Pancreas (tissue), 10 donors: ENCODE results near the gene TFPI. TPM values are rescaled to one million over a fixed set of nuclear protein-coding genes. Genes with fewer than 3 reads are reported as not detected.
"Not testable (repeated sequence)": the region's sequence is repeated elsewhere in the genome, so short reads cannot be mapped to it uniquely, and the experiment has no call there.

ENCODE experiments used
- ATAC-seq, 4 donors: fragments of 200-7000 bp; cut with Tn5 transposase; one replicate each; pipeline versions ENCODE4 v1.8.0 to v1.9.1; 2020; ENCODE audit warnings: mild to moderate bottlenecking in 4 of 4, moderate library complexity in 4 of 4
- DNase-seq, 6 donors: peaks; one replicate each; pipeline ENCODE4 v3.0.0-alpha.2; 2020
- FAIRE-seq: peaks from 2 replicates; lab custom pipeline; 2012; peaks lifted over from hg19 to GRCh38; lab: Jason Lieb, UNC
- H3K27ac ChIP-seq, 4 donors: fragments of 200-600 bp; sonication (generic); 1 replicate in 3 of 4; 2 replicates in 1 of 4; pipeline versions ENCODE4 v1.5.0 to v1.8.0; 2020
- H3K27me3 ChIP-seq, 4 donors: fragments of 200-600 bp; one replicate each; pipeline ENCODE4 v1.8.0; 2021
- H3K36me3 ChIP-seq, 3 donors: fragments of 200-600 bp; sonication (generic) in 1 of 3; one replicate each; pipeline versions ENCODE4 v1.5.0 to v1.8.0; 2020 to 2021
- H3K4me1 ChIP-seq, 3 donors: fragments of 200-600 bp; one replicate each; pipeline ENCODE4 v1.8.0; 2021
- H3K4me3 ChIP-seq, 4 donors: fragments of 200-600 bp; sonication (generic) in 2 of 4; one replicate each; pipeline versions ENCODE4 v1.5.0 to v1.8.0; 2020 to 2021
- H3K9me3 ChIP-seq, 4 donors: fragments of 200-600 bp; one replicate each; pipeline ENCODE4 v1.8.0; 2021
- WGBS, 2 donors: extraction: QIAGEN DNeasy Blood & Tissue Kit; methylation state at CpG; one replicate each; pipeline ENCODE4 v1.1.7; 2013; 5-methylcytosine and 5-hydroxymethylcytosine counted together
- intact Hi-C, 3 donors: fragments of 100-400 bp; cut with DNase I; formaldehyde crosslinking; loops; one replicate each; pipeline versions ENCODE4 v1.11.1 to v1.14.2; 2022
- polyA plus RNA-seq, 2 donors: library from polyadenylated mRNA; stranded (reverse); fragments of 200-250 nt; gene quantifications; one replicate each; pipeline ENCODE4 v1.2.3, GENCODE V29; 2013
- total RNA-seq, 6 donors: library from RNA; stranded (reverse); fragmentation: NEBNext Ultra II Directional in 4 of 6; extraction: Animal tissue kit (Norgen Biotek cat#: 25700) in 4 of 6; gene quantifications; one replicate each; pipeline versions ENCODE4 v1.2.1 to v1.2.4, GENCODE V29; 2021 to 2023
- TF ChIP-seq, protein P1 (sequence below), 4 donors: fragments of 200-600 bp; sonication (generic) in 3 of 4; IDR thresholded peaks; one replicate each; pipeline versions ENCODE4 v1.5.0 to v1.8.0; 2021; ENCODE audit warnings: antibody characterized with exemption in 4 of 4
- donor health status: healthy with polysubstance abuse.
- donor health status: DM: no; HTN: no; CAD: no; lungs with moderate emphysema.
- donor health status: DM: no; HTN: no; CAD: no.
- donor health status: control.
- donor health status: control.
- donor health status: Bipolar disorder and iron deficiency.
- donor health status: DM: yes; HTN: yes; CAD: no.
- donor health status: DM: no; HTN: no; CAD: no.
- donor health status: DM: no; HTN: no; CAD: no.
- donor health status: DM: yes; HTN: yes; CAD: no.

TFPI gene
- total and polyA plus RNA-seq, 8 donors: 7.9 to 25.8 (median 18.3) TPM

DNA sequence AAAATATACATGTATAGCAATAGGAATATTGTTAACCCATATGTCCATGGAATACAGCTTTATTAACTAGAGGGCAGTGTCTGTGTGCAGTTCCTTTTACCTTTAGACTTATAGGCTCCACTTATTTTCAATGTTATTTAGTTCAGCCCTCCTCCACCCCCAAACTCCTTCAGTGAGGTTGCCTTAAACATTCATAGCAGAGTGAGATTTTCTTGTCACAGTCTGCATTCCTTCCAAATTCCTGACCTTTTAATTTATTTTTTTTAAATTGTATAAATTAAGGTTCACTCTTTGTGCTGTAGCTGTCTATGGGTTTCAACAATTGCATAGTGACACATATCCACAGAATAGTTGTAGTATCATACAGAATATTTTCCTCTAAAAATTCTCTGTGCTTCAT is 30.9 kb downstream of the TFPI start:
- Histone ChIP-seq H3K27me3 (no peaks in the 10 kb centered on the region), H3K36me3 (no peaks in the 10 kb centered on the region), H3K27ac (no peak overlapping the region), H3K4me1 (no peaks in the 10 kb centered on the region), H3K4me3 (no peak overlapping the region), H3K9me3 (no peaks in the 10 kb centered on the region)
- intact Hi-C loops: no loop called here
- DNase-seq (no peak), ATAC-seq (no peak), FAIRE-seq (no peak)
- TF ChIP-seq, protein P1, sequence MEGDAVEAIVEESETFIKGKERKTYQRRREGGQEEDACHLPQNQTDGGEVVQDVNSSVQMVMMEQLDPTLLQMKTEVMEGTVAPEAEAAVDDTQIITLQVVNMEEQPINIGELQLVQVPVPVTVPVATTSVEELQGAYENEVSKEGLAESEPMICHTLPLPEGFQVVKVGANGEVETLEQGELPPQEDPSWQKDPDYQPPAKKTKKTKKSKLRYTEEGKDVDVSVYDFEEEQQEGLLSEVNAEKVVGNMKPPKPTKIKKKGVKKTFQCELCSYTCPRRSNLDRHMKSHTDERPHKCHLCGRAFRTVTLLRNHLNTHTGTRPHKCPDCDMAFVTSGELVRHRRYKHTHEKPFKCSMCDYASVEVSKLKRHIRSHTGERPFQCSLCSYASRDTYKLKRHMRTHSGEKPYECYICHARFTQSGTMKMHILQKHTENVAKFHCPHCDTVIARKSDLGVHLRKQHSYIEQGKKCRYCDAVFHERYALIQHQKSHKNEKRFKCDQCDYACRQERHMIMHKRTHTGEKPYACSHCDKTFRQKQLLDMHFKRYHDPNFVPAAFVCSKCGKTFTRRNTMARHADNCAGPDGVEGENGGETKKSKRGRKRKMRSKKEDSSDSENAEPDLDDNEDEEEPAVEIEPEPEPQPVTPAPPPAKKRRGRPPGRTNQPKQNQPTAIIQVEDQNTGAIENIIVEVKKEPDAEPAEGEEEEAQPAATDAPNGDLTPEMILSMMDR (IDR thresholded peaks at IDR 0.05): no peak

DNA sequence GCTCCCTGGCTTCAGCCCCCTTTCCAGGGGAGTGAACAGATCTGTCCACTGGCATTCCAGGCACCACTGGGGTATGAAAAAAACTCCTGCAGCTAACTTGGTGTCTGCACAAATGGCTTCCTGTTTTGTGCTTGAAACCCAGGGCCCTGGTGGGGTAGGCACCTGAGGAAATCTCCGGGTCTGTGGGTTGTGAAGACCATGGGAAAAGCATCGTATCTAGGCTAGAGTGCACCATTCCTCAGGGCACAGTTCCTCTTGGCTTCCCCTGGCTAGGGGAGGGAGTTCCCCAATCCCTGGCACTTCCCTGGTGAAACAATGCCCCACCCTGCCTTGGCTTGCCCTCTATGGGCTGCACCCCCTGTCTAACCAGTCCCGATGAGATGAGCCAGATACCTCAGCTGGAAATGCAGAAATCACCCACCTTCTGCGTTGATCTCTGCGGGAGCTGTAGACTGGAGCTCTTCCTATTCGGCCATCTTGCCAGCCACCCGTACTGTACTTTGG is 34.1 kb downstream of the TFPI start:
- 89 to 97% methylated on average over 7 of the region's 7 CpGs for WGBS, 2 donors
- Histone ChIP-seq H3K36me3 (no peaks in the 10 kb centered on the region), H3K4me3 (no peak overlapping the region), H3K9me3 (no peaks in the 10 kb centered on the region), H3K4me1 (no peaks in the 10 kb centered on the region), H3K27ac (no peak overlapping the region), H3K27me3 (no peaks in the 10 kb centered on the region)
- ATAC-seq: no peak
- FAIRE-seq: no peak
- TF ChIP-seq, protein P1 (IDR thresholded peaks at IDR 0.05): no peak
- no peak for DNase-seq
- intact Hi-C loops: no loop called here

DNA sequence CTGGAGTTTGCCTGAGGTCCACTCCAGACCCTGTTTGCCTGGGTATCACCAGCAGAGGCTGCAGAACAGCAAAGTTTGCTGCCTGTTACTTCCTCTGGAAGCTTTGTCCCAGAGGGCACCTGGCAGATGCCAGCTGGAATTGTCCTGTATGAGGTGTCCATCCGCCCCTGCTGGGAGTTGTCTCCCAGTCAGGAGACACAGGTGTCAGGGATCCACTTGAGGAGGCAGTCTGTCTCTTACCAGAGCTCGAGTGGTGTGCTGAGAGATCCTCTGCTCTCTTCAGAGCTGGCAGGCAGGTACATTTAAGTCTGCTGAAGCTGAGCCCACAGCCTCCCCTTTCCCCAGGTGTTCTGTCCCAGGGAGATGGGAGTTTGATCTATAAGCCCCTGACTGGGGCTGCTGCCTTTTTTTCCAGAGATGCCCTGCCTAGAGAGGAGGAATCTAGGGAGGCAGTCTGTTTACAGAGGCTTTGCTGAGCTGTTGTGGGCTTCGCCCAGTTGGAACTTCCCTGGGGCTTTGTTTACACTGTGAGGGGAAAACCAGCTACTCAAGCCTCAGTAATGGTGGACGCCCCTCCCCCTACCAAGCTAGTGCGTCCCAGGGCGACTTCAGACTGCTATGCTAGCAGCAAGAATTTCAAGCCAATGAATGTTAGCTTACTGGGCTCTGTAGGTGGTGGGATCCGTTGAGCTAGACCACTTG is 34.7 kb downstream of the TFPI start:
- WGBS, 2 donors: 69 to 70% methylated on average over 7 of the region's 7 CpGs
- FAIRE-seq: no peak

DNA sequence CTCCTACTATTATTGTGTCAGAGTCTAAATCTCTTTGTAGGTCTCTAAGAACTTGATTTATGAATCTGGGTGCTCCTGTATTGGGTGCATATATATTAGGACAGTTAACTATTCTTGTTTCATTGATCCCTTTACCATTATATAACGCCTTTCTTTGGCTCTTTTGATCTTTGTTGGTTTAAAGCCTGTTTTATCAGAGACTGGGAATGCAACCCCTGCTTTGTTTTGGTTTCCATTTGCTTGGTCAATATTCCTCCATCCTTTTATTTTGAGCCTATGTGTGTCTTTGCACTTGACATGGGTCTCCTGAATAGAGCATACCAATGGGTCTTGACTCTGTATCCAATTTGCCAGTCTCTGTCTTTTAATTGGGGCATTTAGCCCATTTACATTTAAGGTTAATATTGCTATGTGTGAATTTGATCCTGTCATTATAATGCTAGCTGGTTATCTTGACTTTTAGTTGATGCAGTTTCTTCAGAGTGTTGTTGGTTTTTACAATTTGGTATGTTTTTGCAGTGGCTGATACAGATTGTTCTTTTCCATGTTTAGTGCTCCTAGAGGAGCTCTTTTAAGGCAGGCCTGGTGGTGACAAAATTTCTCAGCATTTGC is 36.4 kb downstream of the TFPI start:
- DNase-seq, H3K9me3 ChIP-seq, H3K4me3 ChIP-seq, FAIRE-seq, H3K27ac ChIP-seq, intact Hi-C loops, ATAC-seq, H3K36me3 ChIP-seq, H3K4me1 ChIP-seq, H3K27me3 ChIP-seq: not testable (repeated sequence)
- 63 to 81% methylated on average over 1 of the region's 1 CpG for WGBS, 2 donors

More for the DNA sequence above, 34.7 kb downstream of the TFPI start:
- TF ChIP-seq, protein P1 (IDR thresholded peaks at IDR 0.05): no peak
- Histone ChIP-seq H3K36me3 (no peaks in the 10 kb centered on the region), H3K27ac (no peak overlapping the region), H3K9me3 (no peaks in the 10 kb centered on the region), H3K27me3 (no peaks in the 10 kb centered on the region), H3K4me1 (no peaks in the 10 kb centered on the region), H3K4me3 (no peak overlapping the region)
- DNase-seq: no peak
- ATAC-seq: peak in 1 of 4 donors; percentile 26
- intact Hi-C loops: no loop called here

DNA sequence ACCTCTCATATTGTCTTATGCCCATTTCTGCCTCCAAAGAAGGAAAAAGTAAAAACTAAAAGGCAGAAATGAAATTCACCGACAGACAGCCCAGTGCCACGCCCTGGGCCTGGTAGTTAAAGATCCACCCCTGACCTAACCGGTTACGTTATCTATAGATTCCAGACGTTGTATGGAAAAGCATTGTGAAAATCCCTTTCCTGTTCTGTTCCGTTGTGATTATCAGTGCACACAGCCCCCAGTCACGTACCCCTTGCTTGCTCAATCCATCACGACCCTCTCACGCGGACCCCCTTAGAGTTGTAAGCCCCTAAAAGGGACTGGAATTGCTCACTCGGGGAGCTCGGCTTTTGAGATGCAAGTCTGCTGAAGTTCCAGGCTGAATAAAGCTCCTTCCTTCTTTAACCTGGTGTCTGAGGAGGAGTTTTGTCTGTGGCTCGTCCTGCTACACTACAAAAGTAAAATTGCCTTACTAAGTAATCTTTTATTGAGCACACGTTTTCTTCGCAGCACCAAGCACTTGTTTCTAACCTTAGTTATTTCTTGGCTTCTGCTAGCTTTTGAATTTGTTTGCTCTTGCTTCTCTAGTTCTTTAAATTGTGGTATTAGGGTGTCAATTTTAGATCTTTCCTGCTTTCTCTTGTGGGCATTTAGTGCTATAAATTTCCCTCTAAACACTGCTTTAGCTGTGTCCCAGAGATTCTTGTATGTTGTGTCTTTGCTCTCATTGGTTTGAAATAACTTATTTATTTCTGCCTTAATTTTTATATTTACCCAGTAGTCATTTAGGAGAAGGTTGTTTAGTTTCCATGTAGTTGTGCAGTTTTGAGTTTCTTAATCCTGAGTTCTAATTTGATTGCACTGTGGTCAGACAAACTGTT is 37.4 kb downstream of the TFPI start:
- intact Hi-C loops, ATAC-seq, H3K36me3 ChIP-seq, H3K27me3 ChIP-seq, DNase-seq, H3K9me3 ChIP-seq, H3K4me3 ChIP-seq, FAIRE-seq, H3K4me1 ChIP-seq, H3K27ac ChIP-seq: not testable (repeated sequence)
- WGBS, 2 donors: 84 to 86% methylated on average over 15 of the region's 15 CpGs
